GM12892 (cell line): ENCODE measurements around the gene ZNF276.
A peak's percentile ranks its signal among the peaks of the same experiment; 100 is the strongest.
"Not testable (repeated sequence)": the region's sequence is repeated elsewhere in the genome, so short reads cannot be mapped to it uniquely, and the experiment has no call there.

Source experiments
- DNase-seq: peaks from one replicate; pipeline ENCODE4 v3.0.0; 2011; ENCODE audit not compliant: insufficient read length
- FAIRE-seq: peaks from 2 replicates; lab custom pipeline; 2011; peaks lifted over from hg19 to GRCh38; lab: Jason Lieb, UNC
- POLR2A ChIP-seq: IDR thresholded peaks from 2 replicates; pipeline ENCODE4 v1.6.1; 2011; ENCODE audit warnings: low read depth, low read length, control low read depth
- POLR2AphosphoS5 ChIP-seq: IDR thresholded peaks from 2 replicates; pipeline ENCODE4 v1.6.1; 2011; ENCODE audit warnings: low read depth, low read length, control low read depth
- TAF1 ChIP-seq: IDR thresholded peaks from 2 replicates; pipeline ENCODE4 v1.6.1; 2011; ENCODE audit warnings: low read depth, mild to moderate bottlenecking, control low read depth, low read length, borderline replicate concordance

Gene ZNF276

GRCh38 chr16:89748921-89749320, 27.6 kb downstream of the ZNF276 start:
- no peak for TF ChIP-seq POLR2A
- no peak for TF ChIP-seq POLR2AphosphoS5
- no peak for TF ChIP-seq TAF1
- no peak for FAIRE-seq

GRCh38 chr16:89749637-89750036, 28.3 kb downstream of the ZNF276 start:
- TF ChIP-seq POLR2AphosphoS5: no peak
- TF ChIP-seq POLR2A: no peak
- no peak for TF ChIP-seq TAF1
- DNase-seq (no peak), FAIRE-seq (no peak)

More at GRCh38 chr16:89748921-89749320, 27.6 kb downstream of the ZNF276 start:
- no peak for DNase-seq

GRCh38 chr16:89759746-89760340, 38.5 kb downstream of the ZNF276 start:
- DNase-seq (no peak), FAIRE-seq (no peak)
- TF ChIP-seq POLR2A (no peak), POLR2AphosphoS5 (no peak), TAF1 (no peak)

GRCh38 chr16:89761304-89761922, 40.1 kb downstream of the ZNF276 start:
- no peak for TF ChIP-seq TAF1
- no peak for TF ChIP-seq POLR2A
- no peak for TF ChIP-seq POLR2AphosphoS5
- FAIRE-seq: no peak
- no peak for DNase-seq

- DNase-seq (peak; percentile 69), FAIRE-seq (peak; percentile 94)
- TF ChIP-seq POLR2AphosphoS5 (peak; percentile 50; the same call in 1 of the 2 replicates), POLR2A (peak; percentile 65; the same call in 1 of the 2 replicates), TAF1 (peak; percentile 41; the same call in 1 of the 2 replicates)
Observed at GRCh38 chr16:89764711-89765201, 43.4 kb downstream of the ZNF276 start.

GRCh38 chr16:89765292-89765830, 44.0 kb downstream of the ZNF276 start:
- FAIRE-seq (no peak), DNase-seq (no peak)
- no peak for TF ChIP-seq POLR2A
- TF ChIP-seq TAF1: no peak
- no peak for TF ChIP-seq POLR2AphosphoS5

- no peak for FAIRE-seq
Observed at GRCh38 chr16:89770367-89770766, 49.0 kb downstream of the ZNF276 start.

GRCh38 chr16:89775223-89775622, 53.9 kb downstream of the ZNF276 start:
- TF ChIP-seq TAF1 (no peak), POLR2A (no peak), POLR2AphosphoS5 (no peak)
- no peak for DNase-seq
- no peak for FAIRE-seq

More at GRCh38 chr16:89770367-89770766, 49.0 kb downstream of the ZNF276 start:
- DNase-seq: no peak
- TF ChIP-seq POLR2A (no peak), TAF1 (no peak), POLR2AphosphoS5 (no peak)

- not testable (repeated sequence) for DNase-seq, FAIRE-seq
Observed at GRCh38 chr16:89778211-89778610, 56.9 kb downstream of the ZNF276 start.

GRCh38 chr16:89779231-89779908, 58.0 kb downstream of the ZNF276 start:
- DNase-seq (no peak), FAIRE-seq (no peak)
- TF ChIP-seq TAF1: no peak
- TF ChIP-seq POLR2AphosphoS5: no peak
- no peak for TF ChIP-seq POLR2A

GRCh38 chr16:89779909-89780305, 58.6 kb downstream of the ZNF276 start:
- TF ChIP-seq POLR2A: no peak
- TF ChIP-seq TAF1: no peak
- TF ChIP-seq POLR2AphosphoS5: no peak
- DNase-seq (no peak), FAIRE-seq (no peak)

- no peak for TF ChIP-seq POLR2A
- TF ChIP-seq TAF1: no peak
- TF ChIP-seq POLR2AphosphoS5: no peak
- no peak for DNase-seq
- no peak for FAIRE-seq
Observed at GRCh38 chr16:89782489-89782888, 61.2 kb downstream of the ZNF276 start.

- DNase-seq, FAIRE-seq: not testable (repeated sequence)
Observed at GRCh38 chr16:89783952-89784351, 62.6 kb downstream of the ZNF276 start.
